Nephron progenitor cell (in vitro differentiated cells): ENCODE measurements around the gene ARPC2.
A peak's percentile ranks its signal among the peaks of the same experiment; 100 is the strongest.

ENCODE experiments used
- DNase-seq: peaks from one replicate; pipeline ENCODE4 v3.0.0; 2021
- H3K27ac Mint-ChIP-seq: 2 replicates; pipeline ENCODE4 v1.8.0; 2021; ENCODE audit warnings: mild to moderate bottlenecking, moderate library complexity, mixed read lengths
- H3K27me3 Mint-ChIP-seq: 2 replicates; pipeline ENCODE4 v1.8.0; 2021; ENCODE audit warnings: mild to moderate bottlenecking, low read depth, mixed read lengths; ENCODE audit not compliant: poor library complexity
- H3K36me3 Mint-ChIP-seq: 2 replicates; pipeline ENCODE4 v1.8.0; 2021; ENCODE audit warnings: low read depth, mixed read lengths
- H3K4me1 Mint-ChIP-seq: 2 replicates; pipeline ENCODE4 v1.8.0; 2021; ENCODE audit warnings: mixed read lengths
- H3K4me3 Mint-ChIP-seq: 2 replicates; pipeline ENCODE4 v1.8.0; 2021; ENCODE audit warnings: mild to moderate bottlenecking, moderate library complexity, mixed read lengths
- H3K9me3 Mint-ChIP-seq: 2 replicates; pipeline ENCODE4 v1.8.0; 2021; ENCODE audit warnings: mild to moderate bottlenecking, moderate library complexity, mixed read lengths
- TF ChIP-seq, protein P1 (sequence below): fragments of 200-600 bp; sonication (generic); IDR thresholded peaks from 2 replicates; pipeline ENCODE4 v1.5.0; 2021; ENCODE audit warnings: antibody characterized with exemption

Gene ARPC2

GRCh38 chr2:218179782-218180181 is 37.2 kb upstream of the ARPC2 start:
- Mint-ChIP-seq H3K4me1 (no peaks in the 10 kb centered on the region), H3K27ac (no peak overlapping the region), H3K9me3 (peaks cover 13% of the 10 kb centered on the region), H3K4me3 (no peak overlapping the region), H3K27me3 (peaks cover 13% of the 10 kb centered on the region), H3K36me3 (no peaks in the 10 kb centered on the region)
- TF ChIP-seq, protein P1, sequence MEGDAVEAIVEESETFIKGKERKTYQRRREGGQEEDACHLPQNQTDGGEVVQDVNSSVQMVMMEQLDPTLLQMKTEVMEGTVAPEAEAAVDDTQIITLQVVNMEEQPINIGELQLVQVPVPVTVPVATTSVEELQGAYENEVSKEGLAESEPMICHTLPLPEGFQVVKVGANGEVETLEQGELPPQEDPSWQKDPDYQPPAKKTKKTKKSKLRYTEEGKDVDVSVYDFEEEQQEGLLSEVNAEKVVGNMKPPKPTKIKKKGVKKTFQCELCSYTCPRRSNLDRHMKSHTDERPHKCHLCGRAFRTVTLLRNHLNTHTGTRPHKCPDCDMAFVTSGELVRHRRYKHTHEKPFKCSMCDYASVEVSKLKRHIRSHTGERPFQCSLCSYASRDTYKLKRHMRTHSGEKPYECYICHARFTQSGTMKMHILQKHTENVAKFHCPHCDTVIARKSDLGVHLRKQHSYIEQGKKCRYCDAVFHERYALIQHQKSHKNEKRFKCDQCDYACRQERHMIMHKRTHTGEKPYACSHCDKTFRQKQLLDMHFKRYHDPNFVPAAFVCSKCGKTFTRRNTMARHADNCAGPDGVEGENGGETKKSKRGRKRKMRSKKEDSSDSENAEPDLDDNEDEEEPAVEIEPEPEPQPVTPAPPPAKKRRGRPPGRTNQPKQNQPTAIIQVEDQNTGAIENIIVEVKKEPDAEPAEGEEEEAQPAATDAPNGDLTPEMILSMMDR, result no peak
- DNase-seq, result no peak

DNA sequence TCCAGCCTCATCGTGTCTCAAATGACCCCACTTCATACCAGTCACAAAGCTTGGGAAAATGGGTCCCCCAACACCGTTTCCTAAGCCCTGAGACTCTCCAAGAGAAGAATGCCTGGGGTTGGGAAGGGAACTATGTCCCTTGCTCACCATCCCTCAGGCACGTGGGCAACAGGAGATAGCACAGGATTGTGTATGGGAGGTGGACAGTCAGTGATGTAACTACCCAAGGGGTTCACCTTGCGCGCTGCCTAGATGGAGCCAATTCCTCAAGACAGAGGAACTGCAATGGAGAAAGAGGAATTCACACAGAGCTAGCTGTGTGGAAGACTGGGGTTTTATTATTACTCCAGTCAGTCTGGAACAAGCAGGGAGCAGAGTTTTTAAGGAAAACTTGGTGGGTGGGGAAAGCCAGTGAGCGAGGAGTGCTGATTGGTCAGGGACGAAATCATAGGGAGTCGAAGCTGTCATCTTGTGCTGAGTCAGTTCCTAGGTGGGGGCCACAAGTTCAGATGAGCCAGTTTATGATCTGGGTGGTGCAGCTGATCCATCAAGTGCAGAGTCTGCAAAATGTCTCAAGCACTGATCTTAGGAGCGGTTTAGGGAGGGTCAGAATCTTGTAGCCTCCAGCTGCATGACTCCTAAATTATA is 36.4 kb upstream of the ARPC2 start:
- no peak for DNase-seq

GRCh38 chr2:218184331-218184730 is 32.7 kb upstream of the ARPC2 start:
- DNase-seq, result no peak
- Mint-ChIP-seq H3K4me1 (peaks cover 5% of the 10 kb centered on the region), H3K4me3 (no peak overlapping the region), H3K27ac (no peak overlapping the region), H3K27me3 (peaks cover 21% of the 10 kb centered on the region), H3K36me3 (no peaks in the 10 kb centered on the region), H3K9me3 (peaks cover 2% of the 10 kb centered on the region)
- TF ChIP-seq, protein P1, result no peak

More for the DNA sequence above, 36.4 kb upstream of the ARPC2 start:
- no peaks in the 10 kb centered on the region for H3K36me3 Mint-ChIP-seq
- H3K27ac Mint-ChIP-seq, result no peak overlapping the region
- peaks cover 13% of the 10 kb centered on the region for H3K27me3 Mint-ChIP-seq
- H3K4me1 Mint-ChIP-seq, result no peaks in the 10 kb centered on the region
- H3K4me3 Mint-ChIP-seq, result no peak overlapping the region
- TF ChIP-seq, protein P1, result no peak
- peaks cover 13% of the 10 kb centered on the region for H3K9me3 Mint-ChIP-seq

DNA sequence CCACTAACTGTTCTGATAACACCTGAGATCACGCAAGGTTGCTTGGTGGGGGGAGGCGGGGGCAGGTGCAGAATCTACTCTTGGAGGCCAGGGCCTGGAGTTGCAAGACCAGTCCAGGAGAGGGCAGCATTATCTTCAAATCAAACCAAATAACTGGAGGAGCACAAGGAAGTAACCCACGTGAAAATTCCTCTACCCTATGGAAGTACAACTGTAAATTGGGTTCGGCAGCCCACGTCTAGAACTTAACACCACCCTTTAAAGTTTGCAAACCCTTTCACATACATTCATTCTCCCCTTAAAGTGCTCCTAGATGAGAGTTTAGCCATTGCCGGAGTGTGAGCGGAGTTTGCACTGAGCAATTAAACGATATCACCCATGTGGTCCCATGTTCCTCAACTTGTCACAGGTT is 30.6 kb upstream of the ARPC2 start:
- peaks cover 5% of the 10 kb centered on the region for H3K4me1 Mint-ChIP-seq
- no peak overlapping the region for H3K27ac Mint-ChIP-seq
- peak; percentile 59 for DNase-seq
- no peaks in the 10 kb centered on the region for H3K36me3 Mint-ChIP-seq
- no peak overlapping the region for H3K4me3 Mint-ChIP-seq
- H3K27me3 Mint-ChIP-seq, result peaks cover 29% of the 10 kb centered on the region
- no peaks in the 10 kb centered on the region for H3K9me3 Mint-ChIP-seq
- TF ChIP-seq, protein P1, result peak; percentile 66

DNA sequence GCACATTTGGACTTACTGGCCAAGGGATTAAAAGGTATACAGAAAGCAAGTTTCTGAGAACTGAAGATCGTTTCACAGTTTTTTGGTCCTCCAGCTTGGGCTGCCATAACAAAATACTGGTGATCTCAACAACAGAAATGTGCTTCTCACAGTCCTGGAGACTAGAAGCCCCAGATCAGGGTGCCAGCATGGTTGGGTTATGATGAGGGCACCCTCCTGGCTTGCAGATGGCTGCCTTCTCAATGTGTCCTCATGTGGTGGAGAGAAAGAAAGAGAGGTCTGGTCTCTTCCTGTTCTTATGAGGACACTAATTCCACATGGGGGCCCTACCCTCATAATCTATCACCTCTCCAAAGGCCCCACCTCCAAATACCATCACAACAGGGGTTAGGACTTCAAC is 30.1 kb upstream of the ARPC2 start:
- peak overlapping the region; percentile 31 for H3K27ac Mint-ChIP-seq
- no peak overlapping the region for H3K4me3 Mint-ChIP-seq
- peaks cover 25% of the 10 kb centered on the region for H3K27me3 Mint-ChIP-seq
- no peaks in the 10 kb centered on the region for H3K9me3 Mint-ChIP-seq
- no peak for DNase-seq
- H3K36me3 Mint-ChIP-seq, result no peaks in the 10 kb centered on the region
- H3K4me1 Mint-ChIP-seq, result peaks cover 5% of the 10 kb centered on the region
- TF ChIP-seq, protein P1, result no peak
